GM12878 (cell line): ENCODE results near the gene ADAM30. TPM values are rescaled to one million over a fixed set of nuclear protein-coding genes. Genes with fewer than 3 reads are reported as not detected.

Experiments
- CREM ChIP-seq: IDR thresholded peaks from 2 replicates; pipeline ENCODE4 v1.6.1; 2014; ENCODE audit warnings: antibody characterized with exemption, low read depth
- POLR2AphosphoS5 ChIP-seq: IDR thresholded peaks from 2 replicates; pipeline ENCODE4 v1.6.1; 2011; ENCODE audit warnings: mild to moderate bottlenecking, low read length, inconsistent platforms
- SUPT20H ChIP-seq: IDR thresholded peaks from 2 replicates; pipeline ENCODE4 v1.6.1; 2011; ENCODE audit warnings: low read depth, mild to moderate bottlenecking, low read length, moderate library complexity, borderline replicate concordance; ENCODE audit not compliant: control insufficient read depth
- ZNF217 ChIP-seq: fragments of 450-650 bp; IDR thresholded peaks from 2 replicates; pipeline ENCODE4 v1.6.1; 2017; ENCODE audit warnings: antibody characterized with exemption, mild to moderate bottlenecking
- polyA plus RNA-seq, 11 experiments: library from polyadenylated mRNA; depleted of rRNA in 4 of 11; unstranded in 6 of 11; stranded (reverse) in 5 of 11; fragments of >200 nt; fragmentation: Nextera tagmentation in 4 of 11; fragmentation: Illumina TruSeq in 1 of 11; extraction: Ambion mirVana in 4 of 11; extraction: Trizol in 1 of 11; gene quantifications; 1 replicate in 1 of 11; 2 replicates in 10 of 11; pipeline versions ENCODE4 v1.2.1 to v1.2.3, GENCODE V29; 2011 to 2016; ENCODE audit warnings: inconsistent platforms in 2 of 11, missing spikeins in 2 of 11, low read depth in 1 of 11
- total RNA-seq, 4 experiments: library from RNA; depleted of rRNA in 3 of 4; stranded (reverse); fragments of >200 nt in 3 of 4; fragmentation: Illumina TruSeq in 1 of 4; extraction: Trizol in 1 of 4; gene quantifications; 2 replicates each; pipeline versions ENCODE4 v1.2.1 to v1.2.3, GENCODE V29; 2013 to 2021
- TF ChIP-seq, protein P1 (sequence below): IDR thresholded peaks from 2 replicates; pipeline ENCODE4 v1.6.1; 2012; ENCODE audit warnings: improper control_type of control experiment, low read depth, low read length; ENCODE audit not compliant: insufficient replicate concordance
- TF ChIP-seq, protein P2 (sequence below): IDR thresholded peaks from 2 replicates; pipeline ENCODE4 v1.6.1; 2012; ENCODE audit warnings: low read length, inconsistent platforms
- TF ChIP-seq, protein P3 (sequence below): fragments of 450-650 bp; IDR thresholded peaks from 2 replicates; pipeline ENCODE4 v1.6.1; 2017; ENCODE audit warnings: mild to moderate bottlenecking

ADAM30 gene
- total and polyA plus RNA-seq, 10 of the 15 experiments (the other 5 are each of a cell fraction or from before 2014, with no cell fraction given) = not detected

DNA sequence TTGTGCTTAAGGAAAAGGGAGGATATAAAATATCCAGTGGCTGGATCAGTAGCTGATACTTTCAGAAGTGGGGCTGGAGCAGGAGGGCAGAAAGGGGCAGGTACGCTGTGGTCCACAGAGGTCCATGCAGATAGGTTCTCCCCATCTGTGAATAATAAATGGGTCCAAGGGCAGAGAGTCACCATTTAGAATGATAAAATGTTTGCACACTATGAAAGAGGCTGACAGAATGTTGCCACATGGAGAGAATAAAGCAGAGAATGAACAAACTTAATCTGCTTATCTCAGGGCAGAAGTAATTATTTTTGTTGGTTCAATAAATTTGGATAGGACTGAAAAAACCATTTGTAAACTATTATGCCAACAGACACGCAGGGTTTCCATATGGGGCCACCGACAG is 16.6 kb upstream of the ADAM30 start (continued):
- TF ChIP-seq, protein P1, sequence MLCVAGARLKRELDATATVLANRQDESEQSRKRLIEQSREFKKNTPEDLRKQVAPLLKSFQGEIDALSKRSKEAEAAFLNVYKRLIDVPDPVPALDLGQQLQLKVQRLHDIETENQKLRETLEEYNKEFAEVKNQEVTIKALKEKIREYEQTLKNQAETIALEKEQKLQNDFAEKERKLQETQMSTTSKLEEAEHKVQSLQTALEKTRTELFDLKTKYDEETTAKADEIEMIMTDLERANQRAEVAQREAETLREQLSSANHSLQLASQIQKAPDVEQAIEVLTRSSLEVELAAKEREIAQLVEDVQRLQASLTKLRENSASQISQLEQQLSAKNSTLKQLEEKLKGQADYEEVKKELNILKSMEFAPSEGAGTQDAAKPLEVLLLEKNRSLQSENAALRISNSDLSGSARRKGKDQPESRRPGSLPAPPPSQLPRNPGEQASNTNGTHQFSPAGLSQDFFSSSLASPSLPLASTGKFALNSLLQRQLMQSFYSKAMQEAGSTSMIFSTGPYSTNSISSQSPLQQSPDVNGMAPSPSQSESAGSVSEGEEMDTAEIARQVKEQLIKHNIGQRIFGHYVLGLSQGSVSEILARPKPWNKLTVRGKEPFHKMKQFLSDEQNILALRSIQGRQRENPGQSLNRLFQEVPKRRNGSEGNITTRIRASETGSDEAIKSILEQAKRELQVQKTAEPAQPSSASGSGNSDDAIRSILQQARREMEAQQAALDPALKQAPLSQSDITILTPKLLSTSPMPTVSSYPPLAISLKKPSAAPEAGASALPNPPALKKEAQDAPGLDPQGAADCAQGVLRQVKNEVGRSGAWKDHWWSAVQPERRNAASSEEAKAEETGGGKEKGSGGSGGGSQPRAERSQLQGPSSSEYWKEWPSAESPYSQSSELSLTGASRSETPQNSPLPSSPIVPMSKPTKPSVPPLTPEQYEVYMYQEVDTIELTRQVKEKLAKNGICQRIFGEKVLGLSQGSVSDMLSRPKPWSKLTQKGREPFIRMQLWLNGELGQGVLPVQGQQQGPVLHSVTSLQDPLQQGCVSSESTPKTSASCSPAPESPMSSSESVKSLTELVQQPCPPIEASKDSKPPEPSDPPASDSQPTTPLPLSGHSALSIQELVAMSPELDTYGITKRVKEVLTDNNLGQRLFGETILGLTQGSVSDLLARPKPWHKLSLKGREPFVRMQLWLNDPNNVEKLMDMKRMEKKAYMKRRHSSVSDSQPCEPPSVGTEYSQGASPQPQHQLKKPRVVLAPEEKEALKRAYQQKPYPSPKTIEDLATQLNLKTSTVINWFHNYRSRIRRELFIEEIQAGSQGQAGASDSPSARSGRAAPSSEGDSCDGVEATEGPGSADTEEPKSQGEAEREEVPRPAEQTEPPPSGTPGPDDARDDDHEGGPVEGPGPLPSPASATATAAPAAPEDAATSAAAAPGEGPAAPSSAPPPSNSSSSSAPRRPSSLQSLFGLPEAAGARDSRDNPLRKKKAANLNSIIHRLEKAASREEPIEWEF = no peak
- TF ChIP-seq ZNF217 = no peak
- TF ChIP-seq, protein P2, sequence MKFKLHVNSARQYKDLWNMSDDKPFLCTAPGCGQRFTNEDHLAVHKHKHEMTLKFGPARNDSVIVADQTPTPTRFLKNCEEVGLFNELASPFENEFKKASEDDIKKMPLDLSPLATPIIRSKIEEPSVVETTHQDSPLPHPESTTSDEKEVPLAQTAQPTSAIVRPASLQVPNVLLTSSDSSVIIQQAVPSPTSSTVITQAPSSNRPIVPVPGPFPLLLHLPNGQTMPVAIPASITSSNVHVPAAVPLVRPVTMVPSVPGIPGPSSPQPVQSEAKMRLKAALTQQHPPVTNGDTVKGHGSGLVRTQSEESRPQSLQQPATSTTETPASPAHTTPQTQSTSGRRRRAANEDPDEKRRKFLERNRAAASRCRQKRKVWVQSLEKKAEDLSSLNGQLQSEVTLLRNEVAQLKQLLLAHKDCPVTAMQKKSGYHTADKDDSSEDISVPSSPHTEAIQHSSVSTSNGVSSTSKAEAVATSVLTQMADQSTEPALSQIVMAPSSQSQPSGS = no peak
- TF ChIP-seq CREM = no peak
- TF ChIP-seq, protein P3, sequence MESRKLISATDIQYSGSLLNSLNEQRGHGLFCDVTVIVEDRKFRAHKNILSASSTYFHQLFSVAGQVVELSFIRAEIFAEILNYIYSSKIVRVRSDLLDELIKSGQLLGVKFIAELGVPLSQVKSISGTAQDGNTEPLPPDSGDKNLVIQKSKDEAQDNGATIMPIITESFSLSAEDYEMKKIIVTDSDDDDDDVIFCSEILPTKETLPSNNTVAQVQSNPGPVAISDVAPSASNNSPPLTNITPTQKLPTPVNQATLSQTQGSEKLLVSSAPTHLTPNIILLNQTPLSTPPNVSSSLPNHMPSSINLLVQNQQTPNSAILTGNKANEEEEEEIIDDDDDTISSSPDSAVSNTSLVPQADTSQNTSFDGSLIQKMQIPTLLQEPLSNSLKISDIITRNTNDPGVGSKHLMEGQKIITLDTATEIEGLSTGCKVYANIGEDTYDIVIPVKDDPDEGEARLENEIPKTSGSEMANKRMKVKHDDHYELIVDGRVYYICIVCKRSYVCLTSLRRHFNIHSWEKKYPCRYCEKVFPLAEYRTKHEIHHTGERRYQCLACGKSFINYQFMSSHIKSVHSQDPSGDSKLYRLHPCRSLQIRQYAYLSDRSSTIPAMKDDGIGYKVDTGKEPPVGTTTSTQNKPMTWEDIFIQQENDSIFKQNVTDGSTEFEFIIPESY = no peak
- no peak for TF ChIP-seq SUPT20H
- TF ChIP-seq POLR2AphosphoS5 = no peak
